Activated naive CD4-positive, alpha-beta T cell treated with anti-CD3 and anti-CD28 coated beads for 36 hours (primary cell): ENCODE results near the gene SEMG1. TPM values are rescaled to one million over a fixed set of nuclear protein-coding genes. Genes with fewer than 3 reads are reported as not detected.

ENCODE experiments used
- CTCF ChIA-PET: fragments of 350-600 bp; sonication (Branson Sonifier 250); formaldehyde crosslinking; loops from one replicate; lab custom pipeline; 2021; ENCODE audit warnings: antibody characterized with exemption; lab: Charles Lee
- DNase-seq: peaks from one replicate; pipeline ENCODE4 v3.0.0-alpha.2; 2020
- H3K27ac Mint-ChIP-seq: one replicate; pipeline ENCODE4 v1.8.0; 2021; ENCODE audit warnings: mild to moderate bottlenecking, mixed read lengths
- H3K27me3 Mint-ChIP-seq: one replicate; pipeline ENCODE4 v1.8.0; 2021; ENCODE audit warnings: low read depth, mixed read lengths
- H3K36me3 Mint-ChIP-seq: one replicate; pipeline ENCODE4 v1.8.0; 2021; ENCODE audit warnings: low read depth, mixed read lengths
- H3K4me1 Mint-ChIP-seq: one replicate; pipeline ENCODE4 v1.8.0; 2021; ENCODE audit warnings: low read depth, mixed read lengths
- H3K4me3 Mint-ChIP-seq: one replicate; pipeline ENCODE4 v1.8.0; 2021; ENCODE audit warnings: mild to moderate bottlenecking, moderate library complexity, mixed read lengths
- H3K9me3 Mint-ChIP-seq: one replicate; pipeline ENCODE4 v1.8.0; 2021; ENCODE audit warnings: mixed read lengths
- intact Hi-C: fragments of 100-400 bp; cut with micrococcal nuclease; formaldehyde crosslinking; loops from one replicate; pipeline ENCODE4 v1.15.1; 2023
- total RNA-seq, 2 experiments: library from RNA; stranded (reverse); gene quantifications; one replicate each; pipeline ENCODE4 v1.2.3, GENCODE V29; 2021

The SEMG1 gene
- total RNA-seq, 2 experiments from 2014 or later, result not detected

DNA sequence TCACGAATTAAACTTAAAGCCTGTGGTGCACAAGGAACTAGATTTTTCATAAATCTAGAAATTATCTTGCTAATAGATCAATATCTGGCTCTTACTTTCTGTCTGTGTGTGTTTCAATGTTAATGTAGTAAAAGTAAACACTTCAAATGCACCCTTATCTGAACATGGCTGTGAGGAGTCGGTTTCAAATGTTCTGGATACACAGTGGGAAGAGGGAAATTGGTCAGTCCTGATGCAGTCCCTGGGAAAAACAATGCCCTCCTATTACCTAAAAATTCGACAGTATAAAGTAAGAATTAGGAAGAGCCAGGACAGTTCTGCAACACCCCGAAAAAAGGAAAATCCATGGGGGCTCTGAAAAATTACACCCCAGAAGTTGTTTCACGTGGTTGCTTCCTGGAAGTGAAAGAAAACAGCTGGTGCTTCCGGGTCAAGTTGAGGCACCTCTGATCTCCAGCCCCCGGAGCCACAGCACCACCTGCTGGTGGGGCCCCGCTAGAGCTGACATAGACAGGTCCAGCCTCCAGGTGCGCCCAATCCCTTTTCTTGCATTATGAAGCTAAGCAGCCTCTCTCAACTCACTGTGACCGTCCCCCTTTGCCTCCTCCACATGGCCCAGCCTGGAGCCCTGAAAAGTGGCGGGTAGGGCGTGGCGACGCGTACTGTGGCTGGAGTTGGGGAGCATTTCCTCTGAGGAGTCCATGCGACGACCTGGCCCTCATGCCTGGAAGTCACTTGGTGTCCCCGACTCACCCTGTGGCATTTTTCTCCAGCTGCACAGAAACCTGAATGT, 22.6 kb downstream of the SEMG1 start:
- DNase-seq, result peak; percentile 69
- Mint-ChIP-seq H3K27ac (no peak overlapping the region), H3K27me3 (peaks cover 25% of the 10 kb centered on the region), H3K4me1 (no peaks in the 10 kb centered on the region), H3K9me3 (peaks cover 4% of the 10 kb centered on the region), H3K4me3 (no peak overlapping the region), H3K36me3 (no peaks in the 10 kb centered on the region)
- intact Hi-C loops, result loop anchor here (2.0 to 10.0 kb wide), 2 partner anchors 95 to 133 kb away; no protein-coding TSS in a partner anchor
- CTCF ChIA-PET, result interaction anchor here (0.6 to 1.2 kb wide), 12 partner anchors 16 to 186 kb away, joined by 3 to 5 read pairs (median 4); no protein-coding TSS in a partner anchor

DNA sequence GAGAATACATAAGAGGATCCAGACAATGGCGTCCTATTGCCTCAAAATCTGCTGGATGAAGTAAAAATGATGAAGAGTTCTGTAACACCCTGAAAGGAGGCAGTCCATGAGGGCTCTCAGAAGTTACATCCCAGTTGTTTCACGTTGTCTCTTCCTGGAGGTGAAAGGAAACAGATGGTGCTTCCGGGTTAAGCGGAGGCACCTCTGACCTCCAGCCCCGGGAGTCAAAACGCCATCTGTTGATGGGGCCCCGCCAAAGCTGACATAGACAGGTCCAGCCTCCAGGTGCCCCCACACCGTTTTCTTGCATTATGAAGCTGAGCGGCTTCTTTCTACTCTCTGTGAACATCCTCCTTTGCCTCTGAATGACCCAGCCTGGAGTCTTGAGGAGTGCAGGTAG, 23.8 kb downstream of the SEMG1 start:
- CTCF ChIA-PET, result no interaction called here
- H3K27me3 Mint-ChIP-seq, result peaks cover 29% of the 10 kb centered on the region

DNA sequence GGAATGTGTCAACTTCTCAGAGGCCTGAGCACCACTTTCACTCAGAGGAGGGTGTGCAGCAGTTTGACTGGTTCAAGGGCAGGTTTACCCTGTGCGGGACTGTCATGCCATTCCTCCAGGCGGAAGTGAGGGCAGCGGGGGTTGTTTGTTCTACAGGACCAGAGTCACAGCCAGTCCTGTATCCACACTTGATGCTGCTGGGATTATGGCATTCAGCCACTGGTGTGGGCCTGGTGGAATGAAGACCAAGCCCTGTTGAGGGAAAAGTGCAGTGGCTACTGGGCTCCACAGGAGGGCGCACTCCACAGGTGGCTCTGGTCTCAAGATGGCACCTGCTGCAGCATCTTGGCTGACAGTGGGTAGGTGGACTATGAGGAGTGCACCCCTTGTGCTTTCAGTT, 29.2 kb downstream of the SEMG1 start:
- Mint-ChIP-seq H3K27ac (no peak overlapping the region), H3K9me3 (peaks cover 5% of the 10 kb centered on the region), H3K27me3 (peaks cover 34% of the 10 kb centered on the region), H3K36me3 (no peaks in the 10 kb centered on the region), H3K4me3 (no peak overlapping the region), H3K4me1 (no peaks in the 10 kb centered on the region)
- intact Hi-C loops, result no loop called here
- DNase-seq, result no peak
- CTCF ChIA-PET, result interaction anchor here (1.1 kb wide), 1 partner anchor 56 kb away, joined by 3 read pairs; no protein-coding TSS in a partner anchor

More for the DNA sequence above, 23.8 kb downstream of the SEMG1 start:
- peaks cover 5% of the 10 kb centered on the region for H3K9me3 Mint-ChIP-seq
- no peak overlapping the region for H3K27ac Mint-ChIP-seq
- no peaks in the 10 kb centered on the region for H3K4me1 Mint-ChIP-seq
- DNase-seq, result no peak
- H3K36me3 Mint-ChIP-seq, result no peaks in the 10 kb centered on the region
- no peak overlapping the region for H3K4me3 Mint-ChIP-seq
- intact Hi-C loops, result no loop called here

DNA sequence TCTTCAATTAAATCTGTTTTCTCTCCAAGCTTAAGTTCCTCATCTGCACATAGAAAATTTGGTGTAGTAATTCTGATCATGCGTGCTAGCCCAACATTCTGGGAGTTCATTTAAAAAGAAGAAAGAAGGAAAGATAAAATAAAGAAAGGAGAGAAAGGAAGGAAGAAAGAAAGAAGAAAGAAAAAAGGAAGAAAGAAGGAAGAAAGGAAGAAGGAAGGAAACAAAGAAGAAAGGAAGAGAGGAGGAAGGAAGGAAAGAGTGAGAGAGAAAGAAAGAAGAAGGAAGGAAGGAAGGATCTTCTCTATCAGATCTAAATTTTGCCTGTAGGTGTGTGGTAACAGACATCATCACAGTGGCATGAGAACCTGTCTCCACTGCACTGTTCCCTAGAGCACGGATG, 31.3 kb downstream of the SEMG1 start:
- Mint-ChIP-seq H3K4me1 (no peaks in the 10 kb centered on the region), H3K4me3 (no peak overlapping the region), H3K36me3 (no peaks in the 10 kb centered on the region), H3K27ac (no peak overlapping the region), H3K9me3 (peaks cover 5% of the 10 kb centered on the region), H3K27me3 (peaks cover 32% of the 10 kb centered on the region)
- CTCF ChIA-PET, result interaction anchor here (0.6 to 0.7 kb wide), 4 partner anchors 126 to 567 kb away, joined by 3 to 5 read pairs (median 3); no protein-coding TSS in a partner anchor
- intact Hi-C loops, result no loop called here
- DNase-seq, result no peak

DNA sequence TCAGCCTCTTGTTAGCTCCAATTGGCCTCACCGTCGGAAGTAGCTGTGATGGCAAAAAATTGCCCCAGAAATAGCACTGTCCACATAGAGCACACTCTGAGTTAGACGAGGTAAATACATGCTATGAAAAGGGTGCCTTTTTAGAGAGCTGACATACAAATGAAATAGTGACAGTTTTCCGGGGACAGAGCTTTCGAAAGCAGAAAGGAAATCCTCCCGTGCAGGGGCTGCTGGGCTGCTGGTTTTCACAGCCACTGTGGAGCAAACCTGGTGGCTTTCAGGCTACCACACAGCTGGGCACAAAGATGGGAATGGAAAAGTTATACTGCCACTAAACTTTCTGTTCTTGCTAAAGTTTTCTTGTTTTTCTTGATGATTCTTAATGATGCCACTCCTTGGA, 39.3 kb downstream of the SEMG1 start:
- H3K4me1 Mint-ChIP-seq, result no peaks in the 10 kb centered on the region
- H3K9me3 Mint-ChIP-seq, result no peaks in the 10 kb centered on the region
- H3K27ac Mint-ChIP-seq, result no peak overlapping the region
- CTCF ChIA-PET, result interaction anchor here (0.7 to 1.1 kb wide), 3 partner anchors 17 to 45 kb away, joined by 3 read pairs; no protein-coding TSS in a partner anchor
- no peak overlapping the region for H3K4me3 Mint-ChIP-seq
- H3K36me3 Mint-ChIP-seq, result no peaks in the 10 kb centered on the region
- intact Hi-C loops, result no loop called here
- no peak for DNase-seq
- peaks cover 36% of the 10 kb centered on the region for H3K27me3 Mint-ChIP-seq

DNA sequence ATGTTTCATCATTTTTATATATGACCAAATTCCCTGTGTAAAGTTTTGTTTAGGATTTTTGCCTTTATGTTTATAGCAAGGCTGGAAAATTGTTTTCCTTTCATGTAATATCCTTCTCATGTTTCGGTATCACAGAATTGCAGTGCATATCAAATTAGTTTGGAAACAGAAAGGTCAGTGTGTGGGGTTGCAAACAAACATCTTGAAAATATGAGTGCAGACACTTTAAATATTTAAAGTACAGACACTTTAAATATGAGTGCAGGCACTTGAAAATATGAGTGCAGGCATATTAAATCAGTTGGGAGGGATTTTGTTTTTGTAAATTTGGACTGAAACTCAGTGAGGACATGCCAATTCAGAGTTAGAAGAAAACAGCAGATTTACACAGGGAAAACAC, 41.0 kb downstream of the SEMG1 start:
- Mint-ChIP-seq H3K4me3 (no peak overlapping the region), H3K36me3 (no peaks in the 10 kb centered on the region), H3K27ac (no peak overlapping the region), H3K9me3 (no peaks in the 10 kb centered on the region), H3K27me3 (peaks cover 36% of the 10 kb centered on the region), H3K4me1 (no peaks in the 10 kb centered on the region)
- DNase-seq, result no peak
- intact Hi-C loops, result no loop called here
- CTCF ChIA-PET, result no interaction called here

DNA sequence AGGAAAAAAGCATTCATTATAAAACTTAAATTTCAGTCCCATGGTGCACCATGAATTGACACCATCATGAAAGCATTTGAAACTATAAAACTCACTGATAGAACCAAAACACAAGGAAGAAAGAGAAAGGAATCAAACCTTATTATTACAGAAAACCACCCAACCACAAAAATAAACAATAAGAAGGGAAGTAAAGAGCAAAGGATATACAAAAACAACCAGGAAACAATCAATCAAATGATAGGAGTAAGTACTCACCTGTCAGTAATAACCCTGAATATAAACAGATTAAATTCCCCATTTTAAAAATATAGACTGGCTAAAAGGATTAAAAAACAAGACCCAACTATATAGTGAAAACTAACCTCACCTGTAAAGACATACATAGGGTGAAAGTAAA, 41.8 kb downstream of the SEMG1 start:
- H3K27me3 Mint-ChIP-seq, result peaks cover 39% of the 10 kb centered on the region
- no peaks in the 10 kb centered on the region for H3K4me1 Mint-ChIP-seq
- intact Hi-C loops, result no loop called here
- CTCF ChIA-PET, result no interaction called here
- H3K4me3 Mint-ChIP-seq, result no peak overlapping the region
- no peak overlapping the region for H3K27ac Mint-ChIP-seq
- no peak for DNase-seq
- H3K9me3 Mint-ChIP-seq, result no peaks in the 10 kb centered on the region
- H3K36me3 Mint-ChIP-seq, result no peaks in the 10 kb centered on the region

DNA sequence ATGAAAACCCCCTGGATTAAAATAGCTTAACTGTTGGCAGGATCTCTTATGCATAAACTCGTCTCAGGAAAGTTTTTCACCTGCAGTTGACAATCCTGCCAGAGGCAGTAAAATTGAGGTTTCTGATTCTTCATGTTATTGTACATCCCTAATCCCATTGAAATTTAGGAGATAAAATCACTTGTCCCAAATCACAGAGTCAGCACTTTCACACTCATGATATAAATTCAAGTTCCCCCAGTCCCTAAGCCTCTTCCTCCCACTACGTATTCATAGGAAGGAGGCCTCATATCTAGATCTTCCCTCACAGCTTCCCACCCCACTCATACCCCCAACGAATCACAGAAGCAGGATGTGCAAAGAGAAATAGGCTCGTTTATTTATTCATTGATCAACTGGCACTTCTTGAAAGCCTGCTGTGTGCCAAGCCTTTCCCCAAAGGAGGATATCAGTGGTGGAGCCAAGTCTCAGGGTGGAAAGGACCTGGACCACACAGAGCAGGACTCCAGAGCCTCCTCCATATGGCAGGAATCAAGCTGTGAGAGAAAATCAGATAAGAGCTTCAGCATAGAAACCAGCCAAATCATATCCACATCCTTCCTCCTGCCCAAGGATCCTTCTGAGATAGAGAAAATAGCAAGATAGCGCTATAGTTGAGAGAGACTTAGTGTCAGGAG, 45.2 kb downstream of the SEMG1 start:
- CTCF ChIA-PET, result interaction anchor here (1.0 kb wide), 1 partner anchor 39 kb away, joined by 3 read pairs; no protein-coding TSS in a partner anchor
- peaks cover 28% of the 10 kb centered on the region for H3K27me3 Mint-ChIP-seq
- no peaks in the 10 kb centered on the region for H3K4me1 Mint-ChIP-seq
- H3K4me3 Mint-ChIP-seq, result no peak overlapping the region
- no peak overlapping the region for H3K27ac Mint-ChIP-seq
- no peak for DNase-seq
- no peaks in the 10 kb centered on the region for H3K9me3 Mint-ChIP-seq
- H3K36me3 Mint-ChIP-seq, result no peaks in the 10 kb centered on the region
- intact Hi-C loops, result no loop called here

DNA sequence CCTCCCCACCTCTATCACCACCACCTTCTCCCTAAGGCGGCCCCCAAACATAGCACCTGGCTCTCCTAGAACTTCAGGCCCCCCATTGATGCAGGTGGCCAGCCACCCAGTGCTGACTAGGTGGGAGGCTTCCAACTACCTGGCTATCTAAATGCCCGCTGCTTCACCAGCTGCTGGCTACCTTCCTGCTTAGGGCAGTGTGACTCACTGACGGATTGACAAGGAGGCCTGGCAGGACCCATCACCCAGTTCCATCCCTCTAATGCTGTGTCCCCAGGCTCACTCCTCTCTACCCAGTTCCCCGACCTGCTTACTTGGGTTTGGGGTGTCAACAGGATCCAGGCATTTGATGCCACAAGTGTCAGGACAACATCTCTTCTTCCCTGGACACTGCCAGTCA, 46.4 kb downstream of the SEMG1 start:
- no peaks in the 10 kb centered on the region for H3K9me3 Mint-ChIP-seq
- intact Hi-C loops, result no loop called here
- CTCF ChIA-PET, result interaction anchor here (1.0 kb wide), 1 partner anchor 38 kb away, joined by 3 read pairs; no protein-coding TSS in a partner anchor
- no peaks in the 10 kb centered on the region for H3K36me3 Mint-ChIP-seq
- H3K27me3 Mint-ChIP-seq, result peaks cover 21% of the 10 kb centered on the region
- no peaks in the 10 kb centered on the region for H3K4me1 Mint-ChIP-seq
- H3K27ac Mint-ChIP-seq, result no peak overlapping the region
- no peak overlapping the region for H3K4me3 Mint-ChIP-seq
- DNase-seq, result no peak

DNA sequence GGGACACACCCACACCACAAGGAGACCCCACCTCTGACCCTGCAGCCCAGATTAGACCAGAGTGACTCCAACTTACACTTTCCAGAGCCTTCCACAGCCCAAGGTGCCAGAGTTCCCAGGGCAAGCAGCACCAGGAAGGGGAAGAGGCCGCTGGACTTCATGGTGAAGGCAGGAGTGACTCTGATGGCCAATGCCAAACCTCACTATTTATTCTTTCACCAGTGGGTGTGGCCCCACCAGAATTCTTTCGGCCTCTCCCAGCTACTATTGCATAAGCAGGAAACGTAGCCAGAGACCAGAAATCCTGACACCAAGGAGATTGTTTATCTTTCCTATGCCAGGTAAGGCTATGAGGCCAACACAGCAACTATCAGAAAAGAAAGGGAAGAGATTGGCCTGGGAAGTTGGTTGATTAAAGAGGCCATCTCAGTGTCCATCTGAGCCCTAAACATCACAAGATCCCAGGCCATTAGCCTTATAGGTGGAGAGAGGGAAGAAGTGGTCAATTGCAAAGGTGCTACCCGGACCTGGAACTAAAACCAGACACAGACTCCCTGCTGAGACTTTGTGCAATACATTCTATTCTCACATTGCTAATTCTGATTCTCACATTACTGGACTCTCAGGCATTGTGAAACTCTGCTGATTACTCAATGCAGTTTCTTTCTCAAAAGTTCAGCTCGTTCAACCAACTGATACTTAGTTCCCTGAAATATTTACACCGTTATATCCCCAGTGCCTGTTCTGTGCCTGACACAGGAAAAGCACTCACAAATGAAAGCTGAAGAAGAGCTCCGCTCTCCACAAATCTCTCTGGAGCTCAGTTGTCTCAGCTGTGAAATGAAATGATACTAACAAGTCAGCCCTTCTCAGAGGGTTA, 47.8 kb downstream of the SEMG1 start, which contains the start of gene SLPI:
Gene SLPI, minus strand, starts transcription at position 182 of the 880 bp plus-strand sequence. Its CDS starts 21 bp downstream, at position 161.
- H3K36me3 Mint-ChIP-seq, result no peaks in the 10 kb centered on the region
- H3K4me1 Mint-ChIP-seq, result no peaks in the 10 kb centered on the region
- peaks cover 19% of the 10 kb centered on the region for H3K27me3 Mint-ChIP-seq
- DNase-seq, result no peak
- CTCF ChIA-PET, result no interaction called here
- no peak within 1 kb of the TSS for H3K27ac Mint-ChIP-seq
- intact Hi-C loops, result no loop called here
- H3K4me3 Mint-ChIP-seq, result no peak within 1 kb of the TSS
- no peaks in the 10 kb centered on the region for H3K9me3 Mint-ChIP-seq

DNA sequence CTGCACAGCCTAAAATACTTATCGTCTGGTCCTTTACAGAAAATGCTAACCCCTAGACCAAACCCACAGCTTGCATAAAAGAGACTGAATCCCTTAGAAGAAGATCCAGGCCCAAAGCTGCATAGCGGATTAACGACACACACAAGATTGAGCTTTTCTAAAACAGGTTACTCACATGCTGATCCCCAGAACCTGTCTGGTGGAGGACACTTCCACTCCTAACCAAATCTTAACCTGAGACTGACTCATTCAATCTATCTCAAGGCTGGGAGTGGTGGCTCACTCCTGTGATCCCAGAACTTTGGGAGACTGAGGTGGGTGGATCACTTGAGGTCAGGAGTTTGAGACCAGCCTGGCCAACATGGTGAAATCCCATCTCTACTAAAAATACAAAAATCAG, 50.3 kb downstream of the SEMG1 start:
- Mint-ChIP-seq H3K27ac (no peak overlapping the region), H3K9me3 (no peaks in the 10 kb centered on the region), H3K4me1 (no peaks in the 10 kb centered on the region), H3K36me3 (no peaks in the 10 kb centered on the region), H3K4me3 (no peak overlapping the region), H3K27me3 (peaks cover 7% of the 10 kb centered on the region)
- intact Hi-C loops, result no loop called here
- DNase-seq, result no peak
- CTCF ChIA-PET, result no interaction called here

DNA sequence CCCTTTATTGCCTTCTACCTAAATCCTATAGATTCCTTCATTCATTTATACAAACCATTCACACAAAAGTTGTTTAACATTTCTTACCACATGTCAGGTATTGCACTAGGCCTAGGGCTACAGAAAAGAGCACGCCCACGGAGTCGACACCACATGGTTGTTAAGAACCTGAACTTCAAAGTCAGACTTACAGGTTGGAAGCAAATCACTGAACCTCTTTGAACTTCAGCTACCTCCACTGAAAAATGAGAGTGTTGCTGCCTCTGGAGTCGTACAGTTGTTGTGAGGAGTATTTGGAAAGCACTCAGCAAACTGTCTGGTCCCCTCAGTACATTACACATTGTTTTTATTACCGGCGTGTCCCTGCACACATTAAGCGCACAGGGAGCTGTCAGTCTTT, 50.9 kb downstream of the SEMG1 start:
- Mint-ChIP-seq H3K27ac (no peak overlapping the region), H3K4me1 (no peaks in the 10 kb centered on the region), H3K36me3 (no peaks in the 10 kb centered on the region), H3K4me3 (no peak overlapping the region), H3K9me3 (no peaks in the 10 kb centered on the region), H3K27me3 (peaks cover 8% of the 10 kb centered on the region)
- intact Hi-C loops, result no loop called here
- CTCF ChIA-PET, result no interaction called here
- no peak for DNase-seq
